SKM-1 treated with dmso at 0.1 percent for 144 hours (cell line): ENCODE measurements around the gene EHMT1.
"Not testable (repeated sequence)": the region's sequence is repeated elsewhere in the genome, so short reads cannot be mapped to it uniquely, and the experiment has no call there.

Experiments used
- DNase-seq: peaks from one replicate; lab custom pipeline; 2025; ENCODE audit not compliant: unreplicated experiment; lab: John Stamatoyannopoulos, UW

The EHMT1 gene

GRCh38 chr9:137880160-137880975, 261.6 kb downstream of the EHMT1 start:
- DNase-seq: no peak

GRCh38 chr9:137880976-137881530, 262.2 kb downstream of the EHMT1 start:
- DNase-seq: no peak

- DNase-seq: no peak
These were observed 263.0 kb downstream of the EHMT1 start for GRCh38 chr9:137881591-137882505.

GRCh38 chr9:137882506-137882821, 263.7 kb downstream of the EHMT1 start:
- no peak for DNase-seq

- not testable (repeated sequence) for DNase-seq
These were observed 265.2 kb downstream of the EHMT1 start for GRCh38 chr9:137883977-137884376.

- not testable (repeated sequence) for DNase-seq
These were observed 265.7 kb downstream of the EHMT1 start for GRCh38 chr9:137884547-137884946.

GRCh38 chr9:137885121-137885520, 266.3 kb downstream of the EHMT1 start:
- DNase-seq: not testable (repeated sequence)
